WTC11 (cell line): Measurements from ENCODE around the gene TRMT112.

Source experiments
- CTCF ChIP-seq: fragments of 200-600 bp; IDR thresholded peaks from 2 replicates; pipeline ENCODE4 v1.8.0; 2022; ENCODE audit warnings: antibody characterized with exemption
- JUN ChIP-seq: sonication (generic); formaldehyde crosslinking; IDR thresholded peaks from 2 replicates; pipeline ENCODE4 v1.8.0; 2023; ENCODE audit warnings: mild to moderate bottlenecking, missing genetic modification reagents
- ZNF138 ChIP-seq: sonication (generic); formaldehyde crosslinking; conservative IDR thresholded peaks from 2 replicates; pipeline ENCODE4 v1.8.1; 2022; ENCODE audit warnings: mild to moderate bottlenecking, moderate library complexity, missing genetic modification reagents
- ZNF416 ChIP-seq: fragments of 250-450 bp; sonication (Bioruptor Pico); IDR thresholded peaks from 2 replicates; pipeline ENCODE4 v1.9.0; 2021; ENCODE audit warnings: mild to moderate bottlenecking, inconsistent platforms

GRCh38 chr11:64352099-64352994, 35.0 kb upstream of the TRMT112 start:
- TF ChIP-seq CTCF = no peak
- TF ChIP-seq ZNF138 (CRISPR knock-in tag) = no peak
- TF ChIP-seq ZNF416 (CRISPR knock-in tag) = no peak
- no peak for TF ChIP-seq JUN (CRISPR knock-in tag)
